NCI-H460 (cell line): ENCODE data around the gene ZNF184. TPM values are rescaled to one million over a fixed set of nuclear protein-coding genes. Genes with fewer than 3 reads are reported as not detected.
"Not testable (repeated sequence)": the region's sequence is repeated elsewhere in the genome, so short reads cannot be mapped to it uniquely, and the experiment has no call there.

ENCODE experiments used
- DNase-seq: peaks from one replicate; pipeline ENCODE4 v3.0.0-alpha.2; 2016; ENCODE audit warnings: low read depth; ENCODE audit errors: extremely low read depth
- small RNA-seq, 2 experiments: library from RNA; depleted of rRNA; stranded (forward); fragments of <200 nt; gene quantifications; one replicate each; pipeline ENCODE3, GENCODE V24; 2014
- total RNA-seq: library from RNA; depleted of rRNA; stranded (reverse); fragments of >200 nt; shearing (Covaris generic); gene quantifications from 2 replicates; pipeline ENCODE4 v1.2.3, GENCODE V29; 2014; rRNA removed

ZNF184 gene
- total RNA-seq, 1 experiment from 2014 or later = 15.3 TPM

DNA sequence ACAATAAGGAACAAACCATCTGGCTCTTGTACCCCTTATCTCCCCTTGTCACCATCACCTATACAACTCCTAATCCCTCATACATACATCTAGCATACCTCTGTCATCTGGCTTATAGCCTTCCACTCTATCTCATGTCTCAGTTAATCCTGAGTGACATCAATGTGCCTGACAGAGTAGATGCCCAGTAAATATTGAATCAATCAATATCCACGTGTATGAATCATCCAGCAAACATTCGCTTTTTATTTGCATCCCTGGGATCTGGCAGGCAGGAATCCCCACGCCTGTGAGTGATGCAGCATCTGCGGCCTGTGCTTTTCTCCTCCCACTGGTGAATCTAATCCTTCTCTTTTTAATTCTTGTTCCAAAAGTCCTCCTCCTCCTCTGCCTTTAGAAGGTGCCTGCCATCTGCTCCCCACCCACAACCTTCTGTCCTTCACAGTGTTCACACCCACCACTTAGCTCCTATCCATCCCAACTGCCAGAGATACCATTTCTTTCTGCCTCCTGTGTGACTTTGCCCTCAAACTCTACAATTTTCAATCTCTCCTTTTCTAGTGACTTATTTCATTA is 46.8 kb downstream of the ZNF184 start:
- DNase-seq = no peak

GRCh38 chr6:27424851-27425250 is 48.1 kb downstream of the ZNF184 start:
- DNase-seq = not testable (repeated sequence)

DNA sequence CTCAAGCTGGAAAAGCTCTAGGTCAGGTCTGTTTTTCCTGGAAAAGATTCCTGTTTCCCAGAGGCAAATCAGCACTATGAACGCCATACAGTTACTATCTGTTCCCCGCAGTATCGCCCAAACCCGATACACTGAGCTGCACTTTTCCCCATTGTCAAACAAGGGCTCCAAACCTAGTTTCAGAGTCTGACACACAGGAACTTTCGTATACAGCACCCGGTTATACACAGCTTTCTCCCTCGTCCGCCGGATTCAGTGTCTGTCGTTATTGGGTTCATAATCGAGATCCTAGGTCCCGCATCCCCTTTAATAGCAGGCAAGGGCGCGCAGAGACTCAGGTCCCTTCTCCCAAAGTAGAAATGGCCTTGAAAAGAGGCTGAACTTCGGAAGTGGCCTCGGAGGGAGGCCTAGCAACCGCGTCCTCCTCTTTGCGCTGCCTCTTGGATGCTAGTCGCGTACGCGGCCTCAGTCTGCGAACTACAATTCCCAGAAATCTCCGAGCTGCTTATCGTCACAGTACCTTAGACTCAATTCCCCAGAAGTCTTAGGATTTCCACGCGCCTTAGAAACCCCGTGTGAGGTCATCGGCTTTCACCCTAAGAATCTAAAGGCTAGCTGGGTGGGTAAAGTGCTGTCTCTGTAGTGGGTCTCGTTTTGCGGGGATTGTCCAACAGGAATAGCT is 50.1 kb downstream of the ZNF184 start:
- DNase-seq = no peak

- DNase-seq = no peak
Observed at GRCh38 chr6:27419363-27419762, 53.5 kb downstream of the ZNF184 start.

DNA sequence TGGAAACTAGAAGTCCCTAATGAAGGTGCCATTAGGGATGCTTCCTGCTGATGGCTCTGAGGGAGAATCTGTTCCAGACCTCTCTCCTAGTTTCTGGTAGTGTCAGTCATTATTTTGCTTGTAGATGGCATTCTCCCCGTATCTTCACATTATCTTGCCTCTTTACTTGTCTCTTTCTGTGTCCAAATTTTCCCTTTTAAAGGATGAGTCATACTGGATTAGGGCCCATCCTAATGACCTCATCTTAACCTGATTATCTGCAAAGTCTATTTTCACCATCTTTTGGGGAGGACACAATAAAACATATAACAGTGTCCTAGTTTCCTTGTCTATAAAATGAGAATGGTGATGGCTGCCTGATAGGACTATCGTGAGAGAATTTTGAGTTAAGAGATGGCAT is 57.0 kb downstream of the ZNF184 start:
- DNase-seq = no peak

GRCh38 chr6:27414996-27415395 is 57.9 kb downstream of the ZNF184 start:
- DNase-seq = no peak

DNA sequence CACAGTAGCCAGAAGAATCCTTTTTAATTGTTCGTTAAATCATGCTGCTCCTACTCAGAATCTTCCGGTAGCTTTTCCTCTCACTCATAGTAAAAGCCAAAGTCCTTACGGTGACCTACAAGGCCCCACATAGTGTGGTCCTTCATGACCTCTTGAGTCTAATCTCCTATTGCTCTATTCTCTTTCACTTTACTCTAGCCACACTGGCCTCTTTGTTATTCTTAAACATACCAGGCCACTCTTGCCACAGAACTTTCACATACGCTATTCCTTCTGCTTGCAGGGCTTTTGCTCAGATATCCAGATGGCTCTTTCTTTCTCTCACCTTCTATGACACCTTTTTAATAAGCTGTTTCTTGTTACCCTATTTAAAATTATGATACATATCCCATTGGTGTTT is 58.6 kb downstream of the ZNF184 start:
- no peak for DNase-seq

DNA sequence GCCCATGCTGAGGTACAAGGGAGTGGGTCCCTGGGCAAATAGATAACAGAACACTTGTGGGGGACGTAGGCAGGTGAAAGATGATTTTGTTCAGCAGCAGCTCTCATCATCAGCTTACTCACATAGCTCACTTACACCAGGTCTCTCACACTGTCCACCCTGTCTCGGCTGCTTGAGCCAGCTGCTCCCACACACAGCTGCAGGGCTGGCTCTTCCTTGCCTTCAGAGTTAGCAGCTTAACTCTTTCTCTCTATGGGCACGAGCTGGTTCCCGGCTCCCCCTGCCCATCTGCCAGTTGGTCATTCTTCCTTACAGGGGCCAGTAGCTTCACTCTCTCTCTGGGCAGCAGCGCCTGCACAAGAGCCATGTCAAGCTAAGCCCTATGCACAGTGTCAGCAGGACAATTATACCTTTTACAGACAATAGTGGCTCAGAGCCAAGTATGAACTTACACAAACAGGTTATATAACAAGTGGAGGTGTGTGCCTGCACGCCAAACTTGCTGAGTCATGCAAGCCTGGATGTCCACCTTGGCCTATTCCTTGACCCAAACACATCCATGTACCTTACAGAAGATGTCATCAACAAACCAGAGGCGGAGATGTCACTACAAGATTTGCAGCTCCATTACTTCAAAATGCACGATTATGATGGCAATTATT is 65.6 kb downstream of the ZNF184 start:
- DNase-seq = no peak

- DNase-seq = no peak
Observed at GRCh38 chr6:27406085-27406484, 66.8 kb downstream of the ZNF184 start.

DNA sequence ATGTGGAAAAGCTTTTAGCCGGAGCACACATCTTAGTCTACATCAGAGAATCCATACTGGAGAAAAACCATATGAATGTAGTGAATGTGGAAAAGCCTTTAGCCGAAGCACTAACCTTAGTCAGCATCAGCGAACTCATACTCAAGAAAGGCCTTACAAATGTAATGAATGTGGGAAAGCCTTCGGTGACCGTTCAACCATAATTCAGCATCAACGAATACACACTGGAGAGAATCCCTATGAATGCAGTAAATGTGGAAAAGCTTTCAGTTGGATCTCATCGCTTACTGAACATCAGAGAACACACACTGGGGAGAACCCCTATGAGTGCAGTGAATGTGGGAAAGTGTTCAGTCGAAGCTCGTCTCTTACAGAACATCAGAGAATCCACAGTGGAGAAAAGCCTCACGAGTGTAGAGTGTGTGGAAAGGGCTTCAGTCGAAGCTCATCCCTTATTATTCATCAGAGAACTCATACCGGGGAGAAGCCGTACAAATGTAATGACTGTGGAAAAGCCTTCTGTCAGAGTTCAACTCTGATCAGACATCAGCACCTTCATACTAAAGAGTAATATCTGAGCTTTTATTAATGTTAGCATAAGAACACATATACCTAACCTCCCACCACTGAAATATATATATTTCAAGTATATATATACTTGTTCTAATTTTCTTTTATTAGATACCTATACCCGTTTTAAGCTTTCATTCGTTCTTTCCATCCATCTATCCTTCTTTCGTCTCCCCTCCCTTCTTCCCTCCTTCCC is 71.8 kb downstream of the ZNF184 start:
- DNase-seq = no peak

Small RNAs within 50 kb of the gene (small RNA-seq; reads per million reads assigned to genes)
- gene AL021918.1 (0 reads per million in 2 experiments), gene AL021918.2 (0 reads per million in 2 experiments), gene MCFD2P1 (0 reads per million in 2 experiments)

Other genes with a start within 250 kb of the ZNF184 start
- 4.1 and 5.0 TPM in 2 replicates for gene PRSS16, start 225.4 kb downstream of the ZNF184 start, total RNA-seq
- not detected in 2 replicates for gene POM121L2, start 160.8 kb downstream of the ZNF184 start, total RNA-seq
- gene ZNF391, start 84.3 kb downstream of the ZNF184 start, total RNA-seq = 4.2 and 5.5 TPM in 2 replicates